HepG2 (cell line): ENCODE measurements around the gene ACACA. TPM values are rescaled to one million over a fixed set of nuclear protein-coding genes. Genes with fewer than 3 reads are reported as not detected.

ENCODE experiments used
- ATAC-seq: fragments of 200-7000 bp; cut with Tn5 transposase; 3 replicates; pipeline ENCODE4 v1.9.1; 2020; ENCODE audit warnings: mild to moderate bottlenecking, moderate library complexity
- BruUV-seq: library from RNA; stranded (reverse); fragments of 400-500 nt; replicated peaks from 2 replicates; lab custom pipeline; 2021; lab: Mats Ljungman, UMichigan
- CTCF ChIA-PET: fragments of 300-600 bp; formaldehyde crosslinking; extraction: SDS; loops from one replicate; lab custom pipeline; 2021; ENCODE audit warnings: low total read pairs, inconsistent platforms, low intra/inter-chr PET ratio; lab: Yijun Ruan, JAX
- POLR2A ChIA-PET: fragments of 350-600 bp; sonication (Branson Sonifier 250); formaldehyde crosslinking; loops from one replicate; lab custom pipeline; 2020; ENCODE audit warnings: antibody characterized with exemption, inconsistent platforms; lab: Yijun Ruan, JAX
- DNase-seq: peaks from one replicate; pipeline ENCODE4 v3.0.0-alpha.2; 2015; ENCODE audit warnings: low spot score
- FAIRE-seq: peaks from 3 replicates; lab custom pipeline; 2011; peaks lifted over from hg19 to GRCh38; lab: Jason Lieb, UNC
- H2AFZ ChIP-seq: one replicate; pipeline ENCODE4 v1.6.1; 2011; ENCODE audit warnings: low read length, inconsistent platforms
- H3K27ac ChIP-seq: fragments of 300-600 bp; 3 replicates; pipeline ENCODE4 v1.8.0; 2011; ENCODE audit warnings: mixed run types, mild to moderate bottlenecking, mixed read lengths, low read length, inconsistent platforms; ENCODE audit not compliant: insufficient read depth; ENCODE audit errors: extremely low read length
- H3K27me3 ChIP-seq, 2 experiments: fragments of 200-600 bp in 1 of 2; 2 replicates in 1 of 2; 3 replicates in 1 of 2; pipeline versions ENCODE4 v1.6.0 to v1.8.0; 2011; ENCODE audit warnings: low read length in 2 of 2, mild to moderate bottlenecking in 2 of 2, moderate library complexity in 2 of 2, inconsistent platforms in 1 of 2; ENCODE audit not compliant: insufficient read depth in 2 of 2, control insufficient read depth in 1 of 2
- H3K36me3 ChIP-seq, 2 experiments: fragments of 200-600 bp in 1 of 2; replicated peaks in 1 of 2; 2 replicates in 1 of 2; 3 replicates in 1 of 2; pipeline versions ENCODE4 v1.5.1 to v1.8.0; 2011; ENCODE audit warnings: low read length in 2 of 2, inconsistent platforms in 1 of 2; ENCODE audit not compliant: insufficient read depth in 2 of 2, control insufficient read depth in 1 of 2
- H3K4me1 ChIP-seq: 2 replicates; pipeline ENCODE4 v1.5.1; 2012; ENCODE audit warnings: low read length, inconsistent platforms; ENCODE audit not compliant: insufficient read depth
- H3K4me2 ChIP-seq: 2 replicates; pipeline ENCODE4 v1.6.0; 2011; ENCODE audit warnings: low read depth, low read length, inconsistent platforms
- H3K4me3 ChIP-seq, 3 experiments: fragments of 200-600 bp in 1 of 3; sonication (generic), shearing (Covaris generic) in 1 of 3; replicated peaks in 1 of 3; 2 replicates each; pipeline ENCODE4 v1.5.1; 2011 to 2016; ENCODE audit warnings: low read length in 3 of 3, inconsistent platforms in 2 of 3, low read depth in 2 of 3, mild to moderate bottlenecking in 2 of 3, control low read depth in 1 of 3, mixed read lengths in 1 of 3; ENCODE audit not compliant: insufficient read depth in 1 of 3
- H3K79me2 ChIP-seq: one replicate; pipeline ENCODE4 v1.6.1; 2011; ENCODE audit warnings: low read length, inconsistent platforms; ENCODE audit not compliant: insufficient read depth
- H3K9ac ChIP-seq: 2 replicates; pipeline ENCODE4 v1.6.0; 2011; ENCODE audit warnings: mild to moderate bottlenecking, low read depth, low read length, inconsistent platforms; ENCODE audit not compliant: insufficient read depth
- H3K9me3 ChIP-seq: 2 replicates; pipeline ENCODE4 v1.5.1; 2012; ENCODE audit warnings: mild to moderate bottlenecking, low read length
- H4K20me1 ChIP-seq: 2 replicates; pipeline ENCODE4 v1.6.0; 2011; ENCODE audit warnings: inconsistent platforms, mild to moderate bottlenecking, low read length, moderate library complexity; ENCODE audit not compliant: insufficient read depth
- CAMTA2 ChIP-seq: sonication (generic); formaldehyde crosslinking; IDR thresholded peaks from 2 replicates; pipeline ENCODE4 v1.4.0; 2020; ENCODE audit warnings: mild to moderate bottlenecking, missing genetic modification reagents, borderline replicate concordance
- CCDC6 ChIP-seq: sonication (generic); formaldehyde crosslinking; IDR thresholded peaks from 2 replicates; pipeline ENCODE4 v1.8.1; 2022; ENCODE audit warnings: mild to moderate bottlenecking, missing genetic modification reagents, moderate library complexity
- HNRNPK ChIP-seq: fragments of 200-400 bp; formaldehyde crosslinking; IDR thresholded peaks from 2 replicates; pipeline ENCODE4 v1.6.1; 2018; ENCODE audit warnings: low read length, low read depth, moderate library complexity, mild to moderate bottlenecking; ENCODE audit not compliant: poor library complexity, severe bottlenecking
- KMT2B ChIP-seq: IDR thresholded peaks from 2 replicates; pipeline ENCODE4 v1.6.1; 2016; ENCODE audit warnings: missing genetic modification reagents, missing compliant biosample characterization
- NRL ChIP-seq: sonication (generic); formaldehyde crosslinking; IDR thresholded peaks from 2 replicates; pipeline ENCODE4 v1.5.0; 2020; ENCODE audit warnings: missing genetic modification reagents, mild to moderate bottlenecking, moderate library complexity, borderline replicate concordance
- POLR2A ChIP-seq, 2 experiments: IDR thresholded peaks; 2 replicates each; pipeline ENCODE4 v1.6.1; 2011; ENCODE audit warnings: low read depth in 2 of 2, low read length in 2 of 2, mild to moderate bottlenecking in 1 of 2, moderate library complexity in 1 of 2; ENCODE audit not compliant: insufficient read depth in 1 of 2
- REL ChIP-seq: sonication (generic); formaldehyde crosslinking; conservative IDR thresholded peaks from 2 replicates; pipeline ENCODE4 v1.8.0; 2022; ENCODE audit warnings: mild to moderate bottlenecking, missing genetic modification reagents, moderate library complexity
- RELA ChIP-seq: sonication (generic); formaldehyde crosslinking; IDR thresholded peaks from 2 replicates; pipeline ENCODE4 v1.4.0; 2020; ENCODE audit warnings: missing genetic modification reagents
- SAP130 ChIP-seq: IDR thresholded peaks from 2 replicates; pipeline ENCODE4 v1.6.1; 2016; ENCODE audit warnings: low read depth
- TCF12 ChIP-seq, 2 experiments: fragments of 450-650 bp in 1 of 2; sonication (generic) in 1 of 2; formaldehyde crosslinking in 1 of 2; IDR thresholded peaks; 2 replicates each; pipeline versions ENCODE4 v1.6.1 to v1.8.0; 2017 to 2022; ENCODE audit warnings: antibody characterized with exemption in 1 of 2, mild to moderate bottlenecking in 1 of 2, missing genetic modification reagents in 1 of 2, moderate library complexity in 1 of 2
- ZFY ChIP-seq: sonication (generic); formaldehyde crosslinking; IDR thresholded peaks from 2 replicates; pipeline ENCODE4 v1.4.0; 2020; ENCODE audit warnings: missing genetic modification reagents
- WGBS: methylation state at CpG from one replicate; pipeline ENCODE4 v1.1.6; 2017; ENCODE audit warnings: low lambda C conversion rate; 5-methylcytosine and 5-hydroxymethylcytosine counted together
- in situ Hi-C: cut with HindIII; loops from 2 replicates; pipeline ENCODE4 v1.10.0; 2017; ENCODE audit warnings: low pct_unique_long_range_greater_than_20kb; ENCODE audit not compliant: extremely low pct_ligation_motif_present
- intact Hi-C: fragments of 100-400 bp; cut with micrococcal nuclease; formaldehyde crosslinking; loops from one replicate; pipeline ENCODE4 v1.10.0; 2022; ENCODE audit not compliant: unreplicated experiment
- polyA plus RNA-seq, 8 experiments: library from polyadenylated mRNA; depleted of rRNA in 3 of 8; stranded (reverse) in 7 of 8; unstranded in 1 of 8; fragments of >200 nt; fragmentation: Illumina TruSeq in 4 of 8; extraction: Trizol in 4 of 8; gene quantifications; 2 replicates each; pipeline versions ENCODE4 v1.2.1 to v1.2.3, GENCODE V29; 2011 to 2016; ENCODE audit warnings: low read depth in 4 of 8, missing spikeins in 1 of 8, mixed read lengths in 1 of 8; ENCODE audit not compliant: insufficient read depth in 1 of 8
- total RNA-seq, 5 experiments: library from RNA; depleted of rRNA; stranded (reverse); fragments of >200 nt; fragmentation: Illumina TruSeq; extraction: Trizol; gene quantifications; 2 replicates each; pipeline ENCODE4 v1.2.3, GENCODE V29; 2016; ENCODE audit warnings: low read depth in 1 of 5
- TF ChIP-seq, protein P1 (sequence below): sonication (generic); formaldehyde crosslinking; IDR thresholded peaks from 2 replicates; pipeline ENCODE4 v1.8.0; 2022; ENCODE audit warnings: mild to moderate bottlenecking, missing genetic modification reagents, moderate library complexity
- TF ChIP-seq, protein P2 (sequence below): IDR thresholded peaks from 2 replicates; pipeline ENCODE4 v1.6.1; 2016; ENCODE audit warnings: low read depth, control low read depth
- TF ChIP-seq, protein P3 (sequence below): sonication (generic); formaldehyde crosslinking; IDR thresholded peaks from 2 replicates; pipeline ENCODE4 v1.4.0; 2020; ENCODE audit warnings: missing genetic modification reagents

Gene ACACA
- total and polyA plus RNA-seq, 2 of the 13 experiments (the other 11 are each of a cell fraction or from before 2014, with no cell fraction given): 39.2 to 47.2 TPM

GRCh38 chr17:37359682-37360188 is 46.9 kb downstream of the ACACA start (continued):
- TF ChIP-seq, protein P1, sequence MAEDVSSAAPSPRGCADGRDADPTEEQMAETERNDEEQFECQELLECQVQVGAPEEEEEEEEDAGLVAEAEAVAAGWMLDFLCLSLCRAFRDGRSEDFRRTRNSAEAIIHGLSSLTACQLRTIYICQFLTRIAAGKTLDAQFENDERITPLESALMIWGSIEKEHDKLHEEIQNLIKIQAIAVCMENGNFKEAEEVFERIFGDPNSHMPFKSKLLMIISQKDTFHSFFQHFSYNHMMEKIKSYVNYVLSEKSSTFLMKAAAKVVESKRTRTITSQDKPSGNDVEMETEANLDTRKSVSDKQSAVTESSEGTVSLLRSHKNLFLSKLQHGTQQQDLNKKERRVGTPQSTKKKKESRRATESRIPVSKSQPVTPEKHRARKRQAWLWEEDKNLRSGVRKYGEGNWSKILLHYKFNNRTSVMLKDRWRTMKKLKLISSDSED: no peak
- TF ChIP-seq RELA (CRISPR knock-in tag) (0 out of 2 replicates have a peak, but pooled peaks have one; percentile 16), CCDC6 (CRISPR knock-in tag) (no peak)

DNA sequence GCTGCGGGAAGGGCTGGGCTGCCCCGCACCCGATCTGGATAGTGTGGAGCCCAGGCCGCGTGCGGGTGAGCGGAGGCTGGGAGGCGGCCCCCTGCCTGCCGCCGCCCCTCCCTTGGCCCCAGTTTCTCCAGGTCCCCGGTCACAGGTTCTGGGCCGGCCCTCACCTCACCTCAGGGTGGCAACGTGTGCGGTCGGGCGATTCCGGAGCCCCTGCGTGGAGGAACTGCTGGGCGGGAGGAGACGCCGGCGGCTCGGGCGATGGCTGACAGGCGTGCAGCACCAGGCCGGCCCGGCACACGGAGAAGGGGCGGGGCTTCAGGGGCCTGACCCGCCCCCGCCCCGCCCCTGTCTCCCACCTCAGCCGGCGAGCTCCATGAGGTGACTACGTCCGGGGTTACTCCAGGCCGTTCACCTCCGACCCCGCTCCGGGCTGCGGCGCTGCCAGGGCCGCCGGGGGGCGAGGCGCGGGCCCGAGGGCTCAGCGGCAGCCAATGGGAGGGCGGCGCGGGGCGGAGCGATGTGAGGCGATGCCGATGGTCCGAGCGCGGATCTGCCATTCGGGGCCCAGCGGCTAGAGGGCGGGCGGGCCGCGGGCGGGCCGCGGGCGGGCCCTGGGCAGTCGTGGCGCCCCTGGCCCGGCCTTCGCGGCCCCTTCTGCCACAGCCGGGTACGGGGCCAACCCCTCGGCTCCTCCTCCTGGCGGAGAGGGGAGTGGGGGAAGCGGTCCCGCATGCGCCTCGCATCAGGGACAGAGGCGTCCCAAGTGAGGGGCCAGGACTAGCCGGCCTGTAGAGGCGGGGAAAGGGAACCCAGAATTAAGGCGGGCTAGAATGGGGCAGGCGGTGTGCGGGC is 47.6 kb downstream of the ACACA start:
- Histone ChIP-seq H3K9ac (peak overlapping the region; percentile 95), H4K20me1 (0 out of 2 replicates have a peak, but pooled peaks cover 9% of the 10 kb centered on the region), H3K27ac (peak overlapping the region; percentile 95), H2AFZ (no peak overlapping the region), H3K4me2 (peak overlapping the region; percentile 95), H3K9me3 (no peaks in the 10 kb centered on the region), H3K36me3 (peaks cover 2 to 5% of the 10 kb centered on the region in 2 experiments; a peak in 3 of 5 replicates), H3K79me2 (peaks cover 44% of the 10 kb centered on the region), H3K4me3 (peak overlapping the region; percentile 95 to 98 (median 97)), H3K4me1 (peaks cover 49% of the 10 kb centered on the region), H3K27me3 (no peaks in the 10 kb centered on the region; a peak in 1 of 5 replicates)
- CTCF ChIA-PET: interaction anchor here (2.3 kb wide), 1 partner anchor 14 kb away, joined by 9 read pairs; no protein-coding TSS in a partner anchor
- no peak for FAIRE-seq
- in situ Hi-C loops (no loop called here), intact Hi-C loops (no loop called here)
- DNase-seq: peak; percentile 94
- no TSS peak for BruUV-seq
- POLR2A ChIA-PET: interaction anchor here (0.6 to 1.5 kb wide), 11 partner anchors 9 to 814 kb away, joined by 3 to 8 read pairs (median 4); partner anchors contain the start of genes ACACA, GGNBP2 and TADA2A
- 10% methylated on average over 2 of the region's 88 CpGs for WGBS
- peak; percentile 91 for ATAC-seq
- TF ChIP-seq REL (CRISPR knock-in tag): no peak; the same call in 1 of the 2 replicates
- TF ChIP-seq, protein P2, sequence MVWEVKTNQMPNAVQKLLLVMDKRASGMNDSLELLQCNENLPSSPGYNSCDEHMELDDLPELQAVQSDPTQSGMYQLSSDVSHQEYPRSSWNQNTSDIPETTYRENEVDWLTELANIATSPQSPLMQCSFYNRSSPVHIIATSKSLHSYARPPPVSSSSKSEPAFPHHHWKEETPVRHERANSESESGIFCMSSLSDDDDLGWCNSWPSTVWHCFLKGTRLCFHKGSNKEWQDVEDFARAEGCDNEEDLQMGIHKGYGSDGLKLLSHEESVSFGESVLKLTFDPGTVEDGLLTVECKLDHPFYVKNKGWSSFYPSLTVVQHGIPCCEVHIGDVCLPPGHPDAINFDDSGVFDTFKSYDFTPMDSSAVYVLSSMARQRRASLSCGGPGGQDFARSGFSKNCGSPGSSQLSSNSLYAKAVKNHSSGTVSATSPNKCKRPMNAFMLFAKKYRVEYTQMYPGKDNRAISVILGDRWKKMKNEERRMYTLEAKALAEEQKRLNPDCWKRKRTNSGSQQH (CRISPR knock-in tag): peak; percentile 33; the same call in 1 of the 2 replicates
- peak; percentile 56 to 81 for TF ChIP-seq POLR2A (IDR thresholded peaks at IDR 0.05; ENCODE audit: insufficient read depth in 1 of 2, low read depth in 2 of 2, low read length in 2 of 2)
- no peak for TF ChIP-seq TCF12 (IDR thresholded peaks at IDR 0.05)
- peak; percentile 84 for TF ChIP-seq TCF12 (CRISPR knock-in tag; IDR thresholded peaks at IDR 0.05)
- peak; percentile 11 for TF ChIP-seq HNRNPK
- TF ChIP-seq KMT2B (CRISPR knock-in tag): no peak; the same call in 1 of the 2 replicates
- TF ChIP-seq, protein P3, sequence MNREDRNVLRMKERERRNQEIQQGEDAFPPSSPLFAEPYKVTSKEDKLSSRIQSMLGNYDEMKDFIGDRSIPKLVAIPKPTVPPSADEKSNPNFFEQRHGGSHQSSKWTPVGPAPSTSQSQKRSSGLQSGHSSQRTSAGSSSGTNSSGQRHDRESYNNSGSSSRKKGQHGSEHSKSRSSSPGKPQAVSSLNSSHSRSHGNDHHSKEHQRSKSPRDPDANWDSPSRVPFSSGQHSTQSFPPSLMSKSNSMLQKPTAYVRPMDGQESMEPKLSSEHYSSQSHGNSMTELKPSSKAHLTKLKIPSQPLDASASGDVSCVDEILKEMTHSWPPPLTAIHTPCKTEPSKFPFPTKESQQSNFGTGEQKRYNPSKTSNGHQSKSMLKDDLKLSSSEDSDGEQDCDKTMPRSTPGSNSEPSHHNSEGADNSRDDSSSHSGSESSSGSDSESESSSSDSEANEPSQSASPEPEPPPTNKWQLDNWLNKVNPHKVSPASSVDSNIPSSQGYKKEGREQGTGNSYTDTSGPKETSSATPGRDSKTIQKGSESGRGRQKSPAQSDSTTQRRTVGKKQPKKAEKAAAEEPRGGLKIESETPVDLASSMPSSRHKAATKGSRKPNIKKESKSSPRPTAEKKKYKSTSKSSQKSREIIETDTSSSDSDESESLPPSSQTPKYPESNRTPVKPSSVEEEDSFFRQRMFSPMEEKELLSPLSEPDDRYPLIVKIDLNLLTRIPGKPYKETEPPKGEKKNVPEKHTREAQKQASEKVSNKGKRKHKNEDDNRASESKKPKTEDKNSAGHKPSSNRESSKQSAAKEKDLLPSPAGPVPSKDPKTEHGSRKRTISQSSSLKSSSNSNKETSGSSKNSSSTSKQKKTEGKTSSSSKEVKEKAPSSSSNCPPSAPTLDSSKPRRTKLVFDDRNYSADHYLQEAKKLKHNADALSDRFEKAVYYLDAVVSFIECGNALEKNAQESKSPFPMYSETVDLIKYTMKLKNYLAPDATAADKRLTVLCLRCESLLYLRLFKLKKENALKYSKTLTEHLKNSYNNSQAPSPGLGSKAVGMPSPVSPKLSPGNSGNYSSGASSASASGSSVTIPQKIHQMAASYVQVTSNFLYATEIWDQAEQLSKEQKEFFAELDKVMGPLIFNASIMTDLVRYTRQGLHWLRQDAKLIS (CRISPR knock-in tag): no peak
- peak; percentile 94; the same call in 1 of the 2 replicates for TF ChIP-seq CAMTA2 (CRISPR knock-in tag)
- peak; percentile 91 for TF ChIP-seq ZFY (CRISPR knock-in tag)
- TF ChIP-seq SAP130: peak; percentile 82
- no peak; the same call in 1 of the 2 replicates for TF ChIP-seq NRL (CRISPR knock-in tag)
